ENCODE measurements around the gene ZFYVE19.

ZFYVE19 gene

GRCh38 chr15:40807028-40807887, at the start of gene ZFYVE19, which contains the start of gene DNAJC17:
Gene ZFYVE19, plus strand, starts transcription at chr15:40807089. Its CDS starts 501 bp downstream, at chr15:40807590.
Gene DNAJC17, minus strand, starts transcription at chr15:40807473. Its CDS starts 27 bp downstream, at chr15:40807446.
- DNase-seq, result peak; percentile 97

- DNase-seq, result no peak
Observed at GRCh38 chr15:40759961-40760360, 46.9 kb upstream of the ZFYVE19 start.

GRCh38 chr15:40762919-40763800, 43.7 kb upstream of the ZFYVE19 start:
- DNase-seq, result no peak

GRCh38 chr15:40763801-40764628, 42.9 kb upstream of the ZFYVE19 start, which contains the start of gene GCHFR:
Gene GCHFR, plus strand, starts transcription at chr15:40764068. Its CDS starts 113 bp downstream, at chr15:40764181.
- DNase-seq, result peak; percentile 57 to 67

- DNase-seq, result no peak
Observed at GRCh38 chr15:40764629-40765103, 42.2 kb upstream of the ZFYVE19 start.

- DNase-seq, result no peak
Observed at GRCh38 chr15:40766194-40766815, 40.6 kb upstream of the ZFYVE19 start.

- DNase-seq, result no peak
Observed at GRCh38 chr15:40766906-40767837, 39.7 kb upstream of the ZFYVE19 start.

GRCh38 chr15:40767838-40768500, 38.9 kb upstream of the ZFYVE19 start:
- no peak for DNase-seq

GRCh38 chr15:40768521-40769273, 38.2 kb upstream of the ZFYVE19 start:
- DNase-seq, result no peak

GRCh38 chr15:40769274-40770146, 37.4 kb upstream of the ZFYVE19 start, which contains the start of gene C15orf62:
Gene C15orf62, plus strand, starts transcription at chr15:40769980. Its CDS starts 516 bp downstream, at chr15:40770496.
- DNase-seq, result peak in 1 of 2 donors; percentile 35

GRCh38 chr15:40770147-40770721, 36.7 kb upstream of the ZFYVE19 start:
- no peak for DNase-seq

- no peak for DNase-seq
Observed at GRCh38 chr15:40771242-40771641, 35.6 kb upstream of the ZFYVE19 start.

- DNase-seq, result no peak
Observed at GRCh38 chr15:40772014-40772413, 34.9 kb upstream of the ZFYVE19 start.

- no peak for DNase-seq
Observed at GRCh38 chr15:40773496-40773895, 33.4 kb upstream of the ZFYVE19 start.

- DNase-seq, result no peak
Observed at GRCh38 chr15:40773902-40774301, 33.0 kb upstream of the ZFYVE19 start.

GRCh38 chr15:40775007-40775406, 31.9 kb upstream of the ZFYVE19 start:
- no peak for DNase-seq

GRCh38 chr15:40775740-40776536, 31.0 kb upstream of the ZFYVE19 start:
- no peak for DNase-seq

Measured in inflammatory macrophage treated with lipopolysaccharide for 1 hour (primary cell).